CD4-positive, alpha-beta T cell treated with Interferon gamma for 1 hour (primary cell): ENCODE results near the gene H3-3A.
"Not testable (repeated sequence)": the region's sequence is repeated elsewhere in the genome, so short reads cannot be mapped to it uniquely, and the experiment has no call there.

Source experiments
- DNase-seq: peaks from one replicate; pipeline ENCODE4 v3.0.0-alpha.2; 2020

Gene H3-3A

GRCh38 chr1:226086776-226087175, 24.3 kb downstream of the H3-3A start:
- DNase-seq: no peak

- DNase-seq: no peak
Observed at GRCh38 chr1:226091461-226091860, 28.9 kb downstream of the H3-3A start.

GRCh38 chr1:226092048-226092820, 29.7 kb downstream of the H3-3A start:
- not testable (repeated sequence) for DNase-seq

GRCh38 chr1:226092965-226093364, 30.4 kb downstream of the H3-3A start:
- no peak for DNase-seq

- no peak for DNase-seq
Observed at GRCh38 chr1:226093621-226094020, 31.1 kb downstream of the H3-3A start.

GRCh38 chr1:226094451-226094850, 31.9 kb downstream of the H3-3A start:
- DNase-seq: no peak

- no peak for DNase-seq
Observed at GRCh38 chr1:226095286-226095685, 32.8 kb downstream of the H3-3A start.

GRCh38 chr1:226097866-226098625, 35.5 kb downstream of the H3-3A start:
- DNase-seq: no peak

- no peak for DNase-seq
Observed at GRCh38 chr1:226098870-226099835, 36.6 kb downstream of the H3-3A start.

GRCh38 chr1:226100436-226101391, 38.2 kb downstream of the H3-3A start:
- peak; percentile 29 for DNase-seq

GRCh38 chr1:226104671-226105121, 42.2 kb downstream of the H3-3A start:
- no peak for DNase-seq

GRCh38 chr1:226107471-226108460, 45.2 kb downstream of the H3-3A start:
- DNase-seq: no peak

- no peak for DNase-seq
Observed at GRCh38 chr1:226108935-226109828, 46.7 kb downstream of the H3-3A start.

GRCh38 chr1:226109829-226110248, 47.3 kb downstream of the H3-3A start:
- peak; percentile 85 for DNase-seq

- DNase-seq: peak; percentile 76
Observed at GRCh38 chr1:226110249-226111097, 48.0 kb downstream of the H3-3A start.

GRCh38 chr1:226111098-226111882, 48.8 kb downstream of the H3-3A start:
- DNase-seq: no peak

GRCh38 chr1:226111883-226112261, 49.4 kb downstream of the H3-3A start:
- DNase-seq: no peak

GRCh38 chr1:226112626-226113025, 50.1 kb downstream of the H3-3A start:
- DNase-seq: no peak
